Body of pancreas (tissue), 4 donors: Measurements from ENCODE around the gene C1QTNF9B.

Experiments
- POLR2A ChIP-seq, 3 donors: fragments of 450-650 bp; IDR thresholded peaks; one replicate each; pipeline ENCODE4 v1.6.1; 2016; ENCODE audit warnings: antibody characterized with exemption in 3 of 3, mild to moderate bottlenecking in 2 of 3
- TF ChIP-seq, protein P1 (sequence below), 7 experiments: fragments of 450-650 bp in 4 of 7; fragments of 200-600 bp in 3 of 7; sonication (generic) in 3 of 7; IDR thresholded peaks; one replicate each; pipeline ENCODE4 v1.5.1; 2016 to 2019; ENCODE audit warnings: antibody characterized with exemption in 7 of 7

DNA sequence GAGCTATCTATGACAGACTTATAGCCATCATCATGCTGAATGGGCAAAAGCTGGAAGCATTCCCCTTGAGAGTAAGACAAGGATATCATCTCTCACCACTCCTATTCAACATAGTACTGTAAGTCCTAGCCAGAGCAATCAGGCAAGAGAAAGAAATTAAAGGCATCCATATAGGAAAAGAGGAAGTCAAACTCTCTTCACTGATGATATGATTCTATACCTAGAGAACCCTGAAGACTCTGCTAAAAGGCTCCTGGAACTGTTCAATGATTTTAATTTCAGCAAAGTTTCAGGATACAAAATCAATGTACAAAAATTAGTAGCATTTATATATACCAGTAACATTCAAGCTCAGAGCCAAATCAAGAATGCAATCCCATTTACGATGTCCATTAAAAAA, 21.7 kb upstream of the C1QTNF9B start:
- TF ChIP-seq, protein P1, sequence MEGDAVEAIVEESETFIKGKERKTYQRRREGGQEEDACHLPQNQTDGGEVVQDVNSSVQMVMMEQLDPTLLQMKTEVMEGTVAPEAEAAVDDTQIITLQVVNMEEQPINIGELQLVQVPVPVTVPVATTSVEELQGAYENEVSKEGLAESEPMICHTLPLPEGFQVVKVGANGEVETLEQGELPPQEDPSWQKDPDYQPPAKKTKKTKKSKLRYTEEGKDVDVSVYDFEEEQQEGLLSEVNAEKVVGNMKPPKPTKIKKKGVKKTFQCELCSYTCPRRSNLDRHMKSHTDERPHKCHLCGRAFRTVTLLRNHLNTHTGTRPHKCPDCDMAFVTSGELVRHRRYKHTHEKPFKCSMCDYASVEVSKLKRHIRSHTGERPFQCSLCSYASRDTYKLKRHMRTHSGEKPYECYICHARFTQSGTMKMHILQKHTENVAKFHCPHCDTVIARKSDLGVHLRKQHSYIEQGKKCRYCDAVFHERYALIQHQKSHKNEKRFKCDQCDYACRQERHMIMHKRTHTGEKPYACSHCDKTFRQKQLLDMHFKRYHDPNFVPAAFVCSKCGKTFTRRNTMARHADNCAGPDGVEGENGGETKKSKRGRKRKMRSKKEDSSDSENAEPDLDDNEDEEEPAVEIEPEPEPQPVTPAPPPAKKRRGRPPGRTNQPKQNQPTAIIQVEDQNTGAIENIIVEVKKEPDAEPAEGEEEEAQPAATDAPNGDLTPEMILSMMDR (IDR thresholded peaks at IDR 0.05), result no peak
- TF ChIP-seq POLR2A (IDR thresholded peaks at IDR 0.05), result no peak
